OCI-LY7 (cell line): ENCODE measurements around the gene PTPN13. TPM values are rescaled to one million over a fixed set of nuclear protein-coding genes. Genes with fewer than 3 reads are reported as not detected.

Experiments used
- BruUV-seq: library from RNA; stranded (reverse); fragments of 400-500 nt; replicated peaks from 2 replicates; lab custom pipeline; 2021; lab: Mats Ljungman, UMichigan
- CTCF ChIA-PET: fragments of 300-600 bp; sonication (Branson Sonifier 250); formaldehyde crosslinking; loops from one replicate; lab custom pipeline; 2022; ENCODE audit warnings: antibody characterized with exemption; ENCODE audit not compliant: unreplicated experiment; lab: Charles Lee
- POLR2A ChIA-PET: fragments of 300-600 bp; sonication (Branson Sonifier 250); formaldehyde crosslinking; loops from one replicate; lab custom pipeline; 2022; ENCODE audit warnings: antibody characterized with exemption; lab: Charles Lee
- DNase-seq: peaks from one replicate; pipeline ENCODE4 v3.0.0-alpha.2; 2015; ENCODE audit warnings: low spot score
- H2AFZ ChIP-seq: fragments of 200-600 bp; sonication (generic), shearing (Covaris generic); 2 replicates; pipeline ENCODE4 v1.6.1; 2014; ENCODE audit warnings: mild to moderate bottlenecking, antibody characterized with exemption, low read length, moderate library complexity
- H3K27ac ChIP-seq: fragments of 200-600 bp; sonication (generic); 2 replicates; pipeline ENCODE4 v1.5.1; 2014; ENCODE audit warnings: mixed run types, low read depth, mild to moderate bottlenecking, moderate library complexity, low read length, inconsistent platforms; ENCODE audit not compliant: poor library complexity, severe bottlenecking
- H3K36me3 ChIP-seq: fragments of 200-600 bp; sonication (generic); 2 replicates; pipeline ENCODE4 v1.6.1; 2014; ENCODE audit warnings: mild to moderate bottlenecking, antibody characterized with exemption, low read length, moderate library complexity, mixed read lengths; ENCODE audit not compliant: insufficient read depth
- H3K4me1 ChIP-seq: fragments of 200-600 bp; sonication (generic); 2 replicates; pipeline ENCODE4 v1.5.1; 2014; ENCODE audit warnings: mild to moderate bottlenecking, low read length; ENCODE audit not compliant: insufficient read depth, poor library complexity, severe bottlenecking
- H3K4me2 ChIP-seq: fragments of 200-600 bp; sonication (generic); 2 replicates; pipeline ENCODE4 v1.6.1; 2014; ENCODE audit warnings: mild to moderate bottlenecking, low read length
- H3K4me3 ChIP-seq: fragments of 200-600 bp; sonication (generic); 2 replicates; pipeline ENCODE4 v1.5.1; 2014; ENCODE audit warnings: mild to moderate bottlenecking, low read depth, low read length; ENCODE audit not compliant: poor library complexity, severe bottlenecking
- H3K79me2 ChIP-seq: fragments of 200-600 bp; sonication (generic); 2 replicates; pipeline ENCODE4 v1.6.1; 2016; ENCODE audit warnings: low read depth, mild to moderate bottlenecking, low read length, moderate library complexity, mixed read lengths; ENCODE audit not compliant: insufficient read depth
- H3K9me2 ChIP-seq: fragments of 200-600 bp; sonication (generic); 2 replicates; pipeline ENCODE4 v1.6.1; 2016; ENCODE audit warnings: mild to moderate bottlenecking, low read length, mixed read lengths; ENCODE audit not compliant: insufficient read depth
- H3K9me3 ChIP-seq: fragments of 200-600 bp; sonication (generic); 2 replicates; pipeline ENCODE4 v1.6.1; 2014; ENCODE audit warnings: mild to moderate bottlenecking, mixed run types, low read length, mixed read lengths
- H4K20me1 ChIP-seq: fragments of 200-600 bp; sonication (generic); 2 replicates; pipeline ENCODE4 v1.6.1; 2014; ENCODE audit warnings: mild to moderate bottlenecking, antibody characterized with exemption, low read length, moderate library complexity, mixed read lengths; ENCODE audit not compliant: insufficient read depth
- CTCF ChIP-seq: fragments of 200-600 bp; sonication (generic); conservative IDR thresholded peaks from 2 replicates; pipeline ENCODE4 v1.5.1; 2014; ENCODE audit warnings: mild to moderate bottlenecking, antibody characterized with exemption, low read length, moderate library complexity, mixed read lengths
- EZH2phosphoT487 ChIP-seq: fragments of 200-600 bp; sonication (generic); IDR thresholded peaks from 2 replicates; pipeline ENCODE4 v1.6.1; 2018; ENCODE audit warnings: low read depth, borderline replicate concordance, mild to moderate bottlenecking, mixed run types, antibody characterized with exemption, low read length, moderate library complexity, mixed read lengths
- intact Hi-C: fragments of 100-400 bp; cut with micrococcal nuclease; formaldehyde crosslinking; loops from one replicate; pipeline ENCODE4 v1.10.0; 2022; ENCODE audit not compliant: unreplicated experiment
- total RNA-seq, 2 experiments: library from RNA; depleted of rRNA in 1 of 2; stranded (reverse); fragments of >200 nt in 1 of 2; shearing (Covaris generic) in 1 of 2; gene quantifications; 2 replicates each; pipeline ENCODE4 v1.2.3, GENCODE V29; 2014 to 2022

PTPN13 gene
- total RNA-seq, 2 experiments from 2014 or later = not detected

DNA sequence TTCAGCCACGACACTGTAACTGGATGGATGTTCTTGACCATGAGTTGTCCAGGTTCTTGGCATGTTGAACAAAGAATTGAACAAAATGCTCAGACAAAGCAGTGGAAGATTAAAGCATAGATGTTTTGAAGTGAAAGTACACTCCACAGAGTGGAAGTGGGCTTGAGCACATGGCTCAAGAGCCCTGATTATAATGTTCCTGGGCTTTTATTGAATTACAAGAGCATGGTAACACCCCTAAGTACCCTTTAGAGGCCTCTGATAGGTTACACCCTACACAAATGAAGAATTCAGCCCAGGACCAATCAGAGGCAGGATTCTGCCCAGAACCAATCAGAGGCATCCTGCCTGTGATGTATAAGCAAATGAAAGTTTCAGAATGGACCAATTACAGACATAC is 221.5 kb downstream of the PTPN13 start:
- ChIA-PET POLR2A (interaction anchor here (0.7 to 0.9 kb wide), 2 partner anchors 7 to 9 kb away, joined by 3 read pairs; no protein-coding TSS in a partner anchor), CTCF (no interaction called here)
- H3K9me3 ChIP-seq = no peaks in the 10 kb centered on the region; the same call in 1 of the 2 replicates
- H3K9me2 ChIP-seq = no peaks in the 10 kb centered on the region
- TF ChIP-seq EZH2phosphoT487 (no peak), CTCF (no peak)
- no peaks in the 10 kb centered on the region for H3K36me3 ChIP-seq
- no peaks in the 10 kb centered on the region for H3K79me2 ChIP-seq
- DNase-seq = no peak
- no TSS peak for BruUV-seq
- intact Hi-C loops = no loop called here
- no peaks in the 10 kb centered on the region for H3K4me1 ChIP-seq
- no peak overlapping the region for H3K4me3 ChIP-seq
- H2AFZ ChIP-seq = no peak overlapping the region
- H4K20me1 ChIP-seq = no peaks in the 10 kb centered on the region
- no peak overlapping the region for H3K27ac ChIP-seq
- H3K4me2 ChIP-seq = no peak overlapping the region

DNA sequence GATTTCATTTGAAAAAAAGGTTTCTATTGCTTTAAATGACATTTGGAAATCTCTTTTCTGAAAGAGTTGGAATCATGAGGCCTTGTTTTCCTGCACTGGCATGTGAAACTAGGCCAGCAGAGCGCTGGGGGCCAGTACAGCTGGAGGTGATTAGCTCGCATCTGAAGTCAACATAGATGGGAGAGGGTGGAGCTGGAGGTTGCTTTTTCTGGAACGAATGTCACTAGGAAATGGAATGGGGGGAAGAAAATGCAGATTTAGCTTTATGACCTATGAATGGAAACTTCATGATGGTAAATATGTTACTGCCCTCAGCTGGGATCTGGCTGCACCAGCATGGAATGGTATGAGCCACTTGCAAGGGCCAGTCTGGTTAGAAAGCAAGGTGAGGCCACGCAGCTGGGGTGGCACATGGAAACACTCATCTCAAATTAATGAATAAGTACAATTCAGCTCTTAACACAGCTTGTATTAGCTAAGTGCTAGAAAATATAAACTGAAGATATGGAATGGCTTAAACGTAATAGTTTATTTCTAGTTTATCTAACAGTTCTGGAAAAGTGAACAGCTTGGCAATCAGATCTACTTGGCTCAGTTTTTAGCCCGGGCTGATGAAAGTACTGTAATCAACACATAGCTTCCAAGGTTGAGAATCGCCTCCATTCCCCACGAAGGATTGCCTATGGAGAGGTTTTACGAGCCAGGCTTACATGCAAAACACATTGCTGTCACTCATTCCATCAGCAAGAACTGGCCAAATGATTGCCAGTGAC is 222.6 kb downstream of the PTPN13 start:
- no peak for TF ChIP-seq EZH2phosphoT487
- no peak for TF ChIP-seq CTCF
- no peak for DNase-seq
- Histone ChIP-seq H3K27ac (no peak overlapping the region), H4K20me1 (no peaks in the 10 kb centered on the region), H3K36me3 (no peaks in the 10 kb centered on the region), H3K9me3 (no peaks in the 10 kb centered on the region; the same call in 1 of the 2 replicates), H3K79me2 (no peaks in the 10 kb centered on the region), H3K9me2 (no peaks in the 10 kb centered on the region), H3K4me1 (no peaks in the 10 kb centered on the region), H2AFZ (no peak overlapping the region), H3K4me3 (no peak overlapping the region), H3K4me2 (no peak overlapping the region)
- intact Hi-C loops = no loop called here
- no TSS peak for BruUV-seq
- CTCF ChIA-PET = no interaction called here
- POLR2A ChIA-PET = interaction anchor here (1.2 kb wide), 1 partner anchor 13 kb away, joined by 3 read pairs; no protein-coding TSS in a partner anchor

DNA sequence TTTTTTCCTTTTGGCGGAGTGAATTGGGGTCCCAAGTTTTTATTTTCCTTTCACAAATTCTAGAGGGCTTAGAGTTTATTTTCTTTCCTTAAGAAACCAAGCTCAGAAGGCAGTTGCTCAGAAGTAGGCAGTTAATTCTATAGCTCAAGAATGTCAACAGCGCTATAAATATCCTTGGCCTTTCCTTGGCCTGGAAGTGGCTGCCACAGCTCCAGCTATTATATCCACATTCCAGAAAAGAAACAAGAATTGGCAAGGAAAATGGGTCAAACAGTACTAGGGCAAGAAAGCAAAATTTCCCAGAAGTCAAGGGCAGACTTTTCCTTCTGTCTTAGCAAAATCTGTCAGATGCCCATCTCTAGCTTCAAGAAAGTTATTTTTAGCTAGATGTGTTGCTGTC is 224.1 kb downstream of the PTPN13 start:
- Histone ChIP-seq H3K9me3 (no peaks in the 10 kb centered on the region; the same call in 1 of the 2 replicates), H4K20me1 (no peaks in the 10 kb centered on the region), H2AFZ (no peak overlapping the region), H3K4me2 (no peak overlapping the region), H3K4me3 (no peak overlapping the region), H3K79me2 (no peaks in the 10 kb centered on the region), H3K36me3 (no peaks in the 10 kb centered on the region), H3K4me1 (no peaks in the 10 kb centered on the region), H3K9me2 (no peaks in the 10 kb centered on the region), H3K27ac (no peak overlapping the region)
- no peak for DNase-seq
- intact Hi-C loops = no loop called here
- no TSS peak for BruUV-seq
- TF ChIP-seq EZH2phosphoT487 = no peak
- no peak for TF ChIP-seq CTCF
- CTCF ChIA-PET = no interaction called here
- POLR2A ChIA-PET = no interaction called here
